ENCODE measurements around the gene ANXA3. TPM values are rescaled to one million over a fixed set of nuclear protein-coding genes. Genes with fewer than 3 reads are reported as not detected.
"Not testable (repeated sequence)": the region's sequence is repeated elsewhere in the genome, so short reads cannot be mapped to it uniquely, and the experiment has no call there.

The ANXA3 gene
- total RNA-seq, 1 donor from 2014 or later: 1.9 TPM

DNA sequence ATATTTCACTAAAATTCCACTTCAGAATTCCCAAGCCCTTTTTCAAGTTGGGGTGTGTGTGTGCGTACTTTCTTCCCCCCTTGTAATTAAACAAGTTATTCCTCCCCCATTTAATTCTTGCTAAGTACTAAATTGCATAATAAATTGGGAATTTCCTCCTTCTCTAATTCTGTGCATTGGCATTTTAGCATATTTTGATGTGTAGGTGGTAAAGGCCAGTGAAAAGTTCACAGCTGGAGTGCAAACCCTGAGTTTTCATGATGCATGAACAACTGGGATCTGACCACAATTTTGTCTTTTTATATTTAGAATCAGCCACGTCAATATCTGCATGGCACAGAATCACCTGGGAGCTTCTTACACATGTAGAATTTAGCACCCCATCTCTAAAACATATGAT, 18.5 kb downstream of the ANXA3 start:
- intact Hi-C loops (cut with micrococcal nuclease): no loop called here
- H3K4me1 Mint-ChIP-seq: no peaks in the 10 kb centered on the region
- no peak overlapping the region for H3K27ac Mint-ChIP-seq
- no peaks in the 10 kb centered on the region for H3K9me3 Mint-ChIP-seq
- peaks cover 3% of the 10 kb centered on the region for H3K27me3 Mint-ChIP-seq
- no peak for DNase-seq
- peaks cover 1% of the 10 kb centered on the region for H3K36me3 Mint-ChIP-seq (ENCODE audit: low read depth)
- H3K4me3 Mint-ChIP-seq: no peak overlapping the region

DNA sequence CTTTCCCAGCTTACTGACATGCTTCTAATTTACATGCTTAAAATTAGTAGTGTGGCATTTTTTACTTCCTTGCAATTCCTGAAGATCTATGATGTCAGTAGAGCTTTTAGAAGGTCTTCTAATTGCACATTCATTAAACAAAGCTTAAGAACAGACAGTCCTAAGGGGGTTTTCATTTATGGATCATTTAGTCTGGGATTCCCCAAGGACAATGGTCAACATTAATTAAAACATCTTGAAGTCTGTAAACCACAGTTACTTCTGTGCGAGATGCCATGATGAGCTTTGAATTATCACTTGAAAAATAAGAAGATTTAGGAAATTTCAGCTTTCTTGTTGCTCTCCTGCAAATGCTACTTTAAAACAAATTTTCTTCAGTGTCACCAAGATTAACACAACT, 20.2 kb downstream of the ANXA3 start:
- Mint-ChIP-seq H3K4me3 (no peak overlapping the region), H3K9me3 (no peaks in the 10 kb centered on the region), H3K4me1 (no peaks in the 10 kb centered on the region), H3K27me3 (peaks cover 3% of the 10 kb centered on the region), H3K36me3 (ENCODE audit: low read depth) (peaks cover 1% of the 10 kb centered on the region), H3K27ac (no peak overlapping the region)
- intact Hi-C loops (cut with micrococcal nuclease): no loop called here
- DNase-seq: no peak

DNA sequence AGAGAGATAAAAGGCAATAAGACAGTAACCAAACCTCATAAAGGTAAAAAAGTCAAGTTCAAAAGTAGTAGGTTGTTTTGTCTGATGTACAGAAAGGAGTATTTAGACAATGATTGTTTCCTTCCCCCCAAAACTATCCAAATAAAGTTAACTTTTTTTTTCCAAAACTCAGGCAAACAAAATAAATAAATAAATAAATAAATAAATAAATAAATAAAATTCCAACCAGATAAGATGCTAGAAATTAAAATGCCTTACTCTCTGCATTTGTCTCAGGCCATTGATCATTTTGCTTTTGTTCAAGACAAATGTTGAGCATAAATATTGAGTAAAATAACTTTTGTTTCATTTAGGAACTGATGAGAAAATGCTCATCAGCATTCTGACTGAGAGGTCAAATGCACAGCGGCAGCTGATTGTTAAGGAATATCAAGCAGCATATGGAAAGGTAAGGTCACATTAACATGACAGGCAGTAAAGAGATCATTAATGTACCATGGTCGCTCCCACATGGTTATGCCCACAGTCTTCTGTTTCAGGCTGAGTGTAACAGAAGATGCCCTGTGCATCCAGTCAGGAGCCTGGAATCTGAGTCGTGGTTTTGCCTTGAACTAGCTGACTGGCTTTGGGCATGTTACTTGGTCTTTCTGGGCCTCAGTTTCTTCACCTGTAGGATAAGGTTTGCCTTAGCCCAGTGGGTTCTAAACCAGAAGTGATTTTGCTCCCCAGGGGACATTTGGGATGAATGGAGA, 27.3 kb downstream of the ANXA3 start:
- intact Hi-C loops (cut with micrococcal nuclease): no loop called here
- no peak for DNase-seq
- H3K27ac Mint-ChIP-seq: no peak overlapping the region
- H3K4me3 Mint-ChIP-seq: no peak overlapping the region
- peaks cover 2% of the 10 kb centered on the region for H3K36me3 Mint-ChIP-seq (ENCODE audit: low read depth)
- no peaks in the 10 kb centered on the region for H3K9me3 Mint-ChIP-seq
- peaks cover 2% of the 10 kb centered on the region for H3K27me3 Mint-ChIP-seq
- H3K4me1 Mint-ChIP-seq: no peaks in the 10 kb centered on the region

DNA sequence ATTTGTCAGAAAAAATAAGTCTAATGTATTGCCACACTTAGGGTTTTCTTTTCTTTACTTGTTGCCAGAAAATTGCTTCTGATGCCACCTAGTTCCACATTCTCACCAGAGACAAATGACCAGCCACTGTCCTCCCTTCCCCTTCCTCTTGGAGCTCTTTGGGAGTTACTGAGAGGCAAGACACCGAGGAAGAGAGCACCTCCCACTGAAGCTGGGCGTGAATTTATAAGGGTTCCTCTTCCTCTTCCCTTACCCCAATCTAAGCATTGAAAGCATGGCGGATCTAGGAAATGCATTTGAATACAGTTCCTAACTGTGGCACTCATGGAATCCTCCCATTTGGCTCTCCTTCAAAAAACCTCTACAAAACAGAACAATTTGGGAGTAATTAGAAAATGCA, 30.0 kb downstream of the ANXA3 start:
- intact Hi-C loops (cut with micrococcal nuclease): no loop called here
- H3K36me3 Mint-ChIP-seq (ENCODE audit: low read depth): peaks cover 5% of the 10 kb centered on the region
- H3K9me3 Mint-ChIP-seq: no peaks in the 10 kb centered on the region
- no peak overlapping the region for H3K27ac Mint-ChIP-seq
- no peak for DNase-seq
- no peaks in the 10 kb centered on the region for H3K27me3 Mint-ChIP-seq
- no peaks in the 10 kb centered on the region for H3K4me1 Mint-ChIP-seq
- H3K4me3 Mint-ChIP-seq: no peak overlapping the region

DNA sequence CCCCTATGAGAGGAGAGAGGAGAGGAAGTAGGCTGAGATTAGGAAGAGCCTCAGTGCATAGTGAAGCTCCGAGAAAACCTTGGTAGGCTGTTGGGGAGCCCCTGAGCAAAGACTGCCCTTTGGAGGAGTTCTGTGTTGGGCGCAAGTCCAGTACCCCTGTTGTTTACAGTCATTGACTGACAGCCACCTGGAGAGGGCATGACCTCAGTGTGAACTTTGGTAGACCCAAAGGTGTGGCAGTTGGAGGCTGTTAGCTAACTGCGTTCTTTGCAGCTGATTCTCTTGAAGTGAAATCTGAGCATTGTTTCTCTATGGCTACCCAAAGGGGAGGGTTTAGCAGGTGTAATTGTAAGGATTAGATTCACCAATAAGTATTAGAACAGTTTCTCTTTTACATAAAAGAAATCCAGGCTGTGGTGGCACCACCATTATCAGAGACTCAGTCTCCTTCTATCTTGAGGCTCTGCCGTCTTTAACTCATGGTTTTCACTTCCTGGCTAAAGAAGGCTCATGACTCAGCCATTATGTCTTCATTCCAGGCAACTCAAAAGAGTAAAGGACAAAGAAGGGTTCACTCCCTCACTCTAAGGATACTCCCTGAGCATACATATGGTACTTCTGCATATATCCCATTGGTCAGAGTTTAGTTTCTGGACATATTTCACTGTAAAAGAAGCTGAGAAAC, 33.4 kb downstream of the ANXA3 start:
- intact Hi-C loops (cut with micrococcal nuclease): no loop called here
- H3K36me3 Mint-ChIP-seq (ENCODE audit: low read depth): peaks cover 5% of the 10 kb centered on the region
- no peaks in the 10 kb centered on the region for H3K4me1 Mint-ChIP-seq
- H3K4me3 Mint-ChIP-seq: no peak overlapping the region
- H3K9me3 Mint-ChIP-seq: no peaks in the 10 kb centered on the region
- H3K27me3 Mint-ChIP-seq: no peaks in the 10 kb centered on the region
- no peak overlapping the region for H3K27ac Mint-ChIP-seq
- DNase-seq: no peak

DNA sequence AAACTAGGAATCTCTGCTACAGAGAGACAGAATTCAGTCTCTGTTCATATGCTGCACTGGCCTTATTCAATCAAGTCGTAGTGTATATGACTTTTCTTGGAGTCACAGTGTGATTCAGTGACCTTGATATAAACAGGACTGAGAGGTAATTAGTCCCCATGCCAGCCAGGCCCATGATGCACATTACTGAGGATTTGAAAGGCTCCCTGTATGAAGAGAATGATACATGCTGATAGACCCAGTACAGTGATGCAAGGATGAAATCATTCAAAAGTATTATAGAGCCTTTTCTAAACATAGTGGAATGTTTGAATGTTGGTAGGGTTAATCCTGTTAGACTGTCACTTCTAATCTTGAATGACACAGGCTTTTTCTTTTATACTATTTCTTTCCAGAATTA, 34.1 kb downstream of the ANXA3 start:
- H3K27me3 Mint-ChIP-seq: no peaks in the 10 kb centered on the region
- DNase-seq: no peak
- H3K9me3 Mint-ChIP-seq: no peaks in the 10 kb centered on the region
- no peak overlapping the region for H3K4me3 Mint-ChIP-seq
- H3K36me3 Mint-ChIP-seq (ENCODE audit: low read depth): peaks cover 5% of the 10 kb centered on the region
- no peaks in the 10 kb centered on the region for H3K4me1 Mint-ChIP-seq
- no peak overlapping the region for H3K27ac Mint-ChIP-seq
- intact Hi-C loops (cut with micrococcal nuclease): no loop called here

DNA sequence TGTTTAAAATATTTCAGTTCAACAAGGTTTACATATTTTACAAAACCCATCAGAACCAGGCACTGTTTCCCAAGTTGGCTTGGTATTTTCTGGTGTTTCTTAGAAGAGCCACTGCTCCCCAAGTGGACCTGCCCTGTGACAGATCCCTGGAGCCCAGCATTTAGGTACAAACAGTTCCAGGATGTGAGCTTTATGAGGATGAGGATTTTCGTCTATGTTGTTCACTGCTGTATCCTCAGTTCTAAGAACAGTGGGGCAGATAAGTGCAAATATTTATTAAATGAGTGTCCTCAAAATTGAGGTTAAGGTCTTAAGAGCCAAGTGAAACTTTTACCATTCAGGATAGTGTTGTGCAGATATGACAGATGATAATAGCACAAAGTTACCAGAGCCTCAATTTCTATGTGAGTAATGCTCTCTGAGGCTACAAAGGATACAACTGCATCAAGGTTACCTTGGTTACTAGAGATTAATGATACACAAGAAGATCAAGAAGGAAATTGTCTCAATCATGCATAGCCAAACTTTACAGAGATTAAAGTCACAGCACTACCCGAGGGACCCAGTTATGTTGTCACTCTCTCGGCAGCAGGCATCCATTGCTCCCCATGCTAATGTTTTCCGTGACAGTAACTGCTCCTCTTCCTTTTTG, 37.5 kb downstream of the ANXA3 start:
- Mint-ChIP-seq H3K36me3 (ENCODE audit: low read depth) (peaks cover 3% of the 10 kb centered on the region), H3K4me3 (no peak overlapping the region), H3K4me1 (no peaks in the 10 kb centered on the region), H3K27ac (no peak overlapping the region), H3K9me3 (no peaks in the 10 kb centered on the region), H3K27me3 (no peaks in the 10 kb centered on the region)
- intact Hi-C loops (cut with micrococcal nuclease): no loop called here
- DNase-seq: no peak

DNA sequence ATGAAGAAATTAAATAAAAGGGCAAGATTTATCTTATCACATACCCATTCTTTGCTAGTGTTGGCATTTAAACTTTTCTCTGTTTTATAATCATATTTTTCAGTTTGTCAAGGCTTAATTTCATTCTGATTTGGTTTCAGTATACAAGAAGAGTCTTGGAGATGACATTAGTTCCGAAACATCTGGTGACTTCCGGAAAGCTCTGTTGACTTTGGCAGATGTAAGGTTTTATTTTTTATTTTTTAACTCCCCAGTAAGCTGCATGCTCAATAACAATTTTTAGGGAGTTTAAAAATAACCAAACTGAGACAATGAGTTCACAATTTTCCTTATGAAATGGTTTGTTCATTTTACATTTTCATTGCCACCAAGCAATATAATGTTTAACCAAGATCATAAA, 39.8 kb downstream of the ANXA3 start:
- Mint-ChIP-seq H3K4me1 (no peaks in the 10 kb centered on the region), H3K27ac (no peak overlapping the region), H3K27me3 (no peaks in the 10 kb centered on the region), H3K36me3 (ENCODE audit: low read depth) (no peaks in the 10 kb centered on the region), H3K9me3 (no peaks in the 10 kb centered on the region), H3K4me3 (no peak overlapping the region)
- DNase-seq: no peak
- intact Hi-C loops (cut with micrococcal nuclease): no loop called here

DNA sequence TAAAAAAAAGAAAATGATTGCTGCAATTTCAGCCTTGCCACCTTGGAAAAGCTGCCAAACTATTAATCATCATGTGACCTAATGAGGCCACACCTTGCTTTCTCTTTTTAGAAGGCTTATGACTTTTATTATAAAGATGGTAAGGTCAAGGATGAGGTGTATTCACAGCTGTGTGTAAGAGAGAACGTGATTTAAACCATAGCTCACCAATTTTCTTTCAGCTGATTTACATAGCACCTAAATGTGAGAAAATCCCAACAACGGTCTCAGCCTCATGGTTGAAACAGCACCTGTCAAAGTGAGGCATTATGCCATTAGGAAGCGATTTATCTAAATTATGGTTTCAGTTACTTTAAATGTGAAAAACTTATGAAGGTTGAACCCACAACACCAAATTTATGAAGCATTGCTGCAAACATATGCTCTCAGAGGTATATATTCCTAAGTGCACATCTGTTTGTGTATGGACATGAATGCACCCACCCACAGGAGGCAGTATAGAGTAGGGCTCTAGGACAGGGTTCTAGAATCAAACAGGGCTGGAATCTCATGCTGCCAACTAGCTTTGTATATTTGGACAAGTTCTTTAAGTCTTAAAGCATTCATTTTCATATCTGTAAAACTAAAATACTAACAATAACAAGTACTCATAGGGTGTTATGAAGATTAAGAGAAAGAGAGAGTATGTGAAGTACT, 40.7 kb downstream of the ANXA3 start:
- no peak overlapping the region for H3K4me3 Mint-ChIP-seq
- no peaks in the 10 kb centered on the region for H3K9me3 Mint-ChIP-seq
- no peaks in the 10 kb centered on the region for H3K36me3 Mint-ChIP-seq (ENCODE audit: low read depth)
- H3K27me3 Mint-ChIP-seq: no peaks in the 10 kb centered on the region
- no peak overlapping the region for H3K27ac Mint-ChIP-seq
- no peaks in the 10 kb centered on the region for H3K4me1 Mint-ChIP-seq
- intact Hi-C loops (cut with micrococcal nuclease): no loop called here
- peak; percentile 65 for DNase-seq

DNA sequence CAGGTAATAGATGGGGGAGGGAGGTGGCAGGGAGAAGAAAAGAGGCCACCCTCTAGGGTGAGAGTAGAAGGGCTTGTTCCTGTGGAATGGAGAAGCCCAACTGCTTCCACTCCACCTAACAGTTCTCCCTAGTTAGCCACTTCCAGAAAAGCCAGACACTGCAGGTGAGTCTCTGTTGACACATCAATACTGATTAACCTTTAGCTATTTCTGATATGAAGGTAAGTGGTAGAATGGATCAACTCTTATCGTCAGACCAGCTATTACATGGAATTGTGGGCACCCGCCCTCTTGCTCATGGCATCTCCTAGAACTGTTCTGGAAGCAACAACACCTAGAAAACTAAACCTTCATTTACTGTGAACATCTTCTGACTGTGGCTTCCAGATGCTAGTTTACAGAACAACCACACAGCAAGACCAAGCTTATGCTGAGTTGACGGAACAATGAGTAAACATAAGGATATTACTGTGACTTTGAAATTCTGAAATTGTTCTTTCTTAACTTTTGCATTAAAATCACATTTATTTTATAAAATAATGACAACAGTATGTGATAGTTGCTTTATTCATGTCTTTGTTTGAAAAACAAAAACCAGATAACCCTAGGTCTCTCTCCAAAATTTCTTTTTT, 44.7 kb downstream of the ANXA3 start:
- intact Hi-C loops (cut with micrococcal nuclease): no loop called here
- H3K4me1 Mint-ChIP-seq: no peaks in the 10 kb centered on the region
- no peaks in the 10 kb centered on the region for H3K9me3 Mint-ChIP-seq
- H3K4me3 Mint-ChIP-seq: no peak overlapping the region
- no peak overlapping the region for H3K27ac Mint-ChIP-seq
- H3K36me3 Mint-ChIP-seq (ENCODE audit: low read depth): peaks cover 3% of the 10 kb centered on the region
- H3K27me3 Mint-ChIP-seq: no peaks in the 10 kb centered on the region
- DNase-seq: no peak

DNA sequence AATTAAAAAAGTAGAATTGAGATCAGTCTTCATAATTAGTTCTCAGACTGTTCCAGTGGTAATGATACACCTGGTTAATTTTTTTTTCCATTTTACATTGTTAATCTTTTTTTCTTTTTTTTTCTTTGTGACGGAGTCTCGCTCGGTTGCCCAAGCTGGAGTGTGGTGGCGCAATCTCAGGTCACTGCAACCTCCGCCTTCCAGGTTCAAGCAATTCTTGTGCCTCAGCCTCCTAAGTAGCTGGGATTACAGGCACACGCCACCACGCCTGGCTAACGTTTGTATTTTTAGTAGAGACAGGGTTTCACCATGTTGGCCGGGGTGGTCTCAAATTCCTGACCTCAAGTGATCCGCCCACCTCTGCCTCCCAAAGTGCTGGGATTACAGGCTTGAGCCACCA, 46.9 kb downstream of the ANXA3 start:
- DNase-seq; H3K4me3 Mint-ChIP-seq; H3K9me3 Mint-ChIP-seq; H3K36me3 Mint-ChIP-seq (ENCODE audit: low read depth); H3K4me1 Mint-ChIP-seq; H3K27me3 Mint-ChIP-seq; H3K27ac Mint-ChIP-seq; intact Hi-C loops (cut with micrococcal nuclease): not testable (repeated sequence)

DNA sequence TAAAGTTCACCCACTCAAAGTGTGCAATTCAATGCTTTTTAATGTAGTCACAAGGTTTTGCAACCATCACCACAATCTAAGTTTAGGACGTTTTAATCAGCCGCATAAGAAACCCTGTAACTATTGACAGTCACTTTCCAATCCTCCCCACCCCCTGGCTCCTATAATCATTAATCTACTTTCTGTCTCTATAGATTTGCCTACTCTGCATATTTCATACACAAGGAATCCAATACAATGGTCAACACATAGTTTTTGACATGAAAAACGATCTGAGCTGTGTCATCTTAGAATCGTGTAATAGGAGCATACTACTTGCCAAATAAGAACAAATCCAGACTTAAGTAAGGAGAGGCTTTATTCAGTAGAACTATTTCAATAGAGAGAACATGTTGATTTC, 47.6 kb downstream of the ANXA3 start:
- intact Hi-C loops (cut with micrococcal nuclease): no loop called here

DNA sequence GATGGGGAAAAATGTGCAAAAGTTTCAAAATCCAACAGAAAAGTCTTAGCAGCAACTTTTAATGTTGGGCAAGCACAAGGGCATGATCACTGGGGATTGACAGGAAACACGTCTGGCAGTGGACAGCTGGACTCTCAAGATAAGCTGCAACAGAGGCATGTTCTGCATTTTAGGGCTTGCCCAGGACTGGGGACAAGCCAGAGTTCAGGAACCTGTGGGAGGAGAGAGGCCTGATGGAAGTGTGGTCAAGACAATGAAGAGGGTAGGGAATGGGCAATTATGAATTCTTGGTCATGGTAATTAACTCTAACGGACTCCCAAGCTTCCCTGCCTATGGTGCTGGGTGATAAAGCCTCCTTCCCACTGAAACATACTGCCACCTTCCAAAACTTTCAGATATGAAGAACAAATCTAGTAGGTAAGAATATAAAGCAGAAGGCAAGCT, 48.4 kb downstream of the ANXA3 start:
- no peak overlapping the region for H3K4me3 Mint-ChIP-seq
- H3K9me3 Mint-ChIP-seq: no peaks in the 10 kb centered on the region
- intact Hi-C loops (cut with micrococcal nuclease): no loop called here
- DNase-seq: no peak
- H3K4me1 Mint-ChIP-seq: no peaks in the 10 kb centered on the region
- no peak overlapping the region for H3K27ac Mint-ChIP-seq
- peaks cover 3% of the 10 kb centered on the region for H3K27me3 Mint-ChIP-seq
- peaks cover 3% of the 10 kb centered on the region for H3K36me3 Mint-ChIP-seq (ENCODE audit: low read depth)

More for the DNA sequence above, 47.6 kb downstream of the ANXA3 start:
- no peak overlapping the region for H3K4me3 Mint-ChIP-seq
- H3K4me1 Mint-ChIP-seq: no peaks in the 10 kb centered on the region
- DNase-seq: no peak
- H3K27ac Mint-ChIP-seq: no peak overlapping the region
- peaks cover 3% of the 10 kb centered on the region for H3K36me3 Mint-ChIP-seq (ENCODE audit: low read depth)
- peaks cover 3% of the 10 kb centered on the region for H3K27me3 Mint-ChIP-seq
- H3K9me3 Mint-ChIP-seq: no peaks in the 10 kb centered on the region
